ENCODE results near the gene ATP5MC3.

DNA sequence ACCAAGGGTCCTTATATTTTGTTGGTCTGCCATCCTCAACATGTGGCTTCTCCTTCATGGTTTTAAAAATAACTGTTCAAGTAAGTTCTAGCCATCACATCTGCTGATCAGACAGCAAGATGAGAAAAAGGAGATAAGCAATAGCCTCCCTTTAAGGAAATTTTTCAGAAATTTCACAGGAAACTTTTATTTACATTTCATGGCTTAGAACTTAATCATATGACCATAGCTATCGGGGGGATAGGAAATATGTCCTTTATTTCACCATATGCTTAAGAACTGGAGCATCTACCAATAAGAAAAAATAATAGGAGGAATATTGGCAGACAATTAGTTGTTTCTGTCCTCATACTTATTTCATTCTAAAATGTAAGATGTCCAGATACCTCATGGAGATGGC, 29.7 kb downstream of the ATP5MC3 start:
- TF ChIP-seq, protein P1, sequence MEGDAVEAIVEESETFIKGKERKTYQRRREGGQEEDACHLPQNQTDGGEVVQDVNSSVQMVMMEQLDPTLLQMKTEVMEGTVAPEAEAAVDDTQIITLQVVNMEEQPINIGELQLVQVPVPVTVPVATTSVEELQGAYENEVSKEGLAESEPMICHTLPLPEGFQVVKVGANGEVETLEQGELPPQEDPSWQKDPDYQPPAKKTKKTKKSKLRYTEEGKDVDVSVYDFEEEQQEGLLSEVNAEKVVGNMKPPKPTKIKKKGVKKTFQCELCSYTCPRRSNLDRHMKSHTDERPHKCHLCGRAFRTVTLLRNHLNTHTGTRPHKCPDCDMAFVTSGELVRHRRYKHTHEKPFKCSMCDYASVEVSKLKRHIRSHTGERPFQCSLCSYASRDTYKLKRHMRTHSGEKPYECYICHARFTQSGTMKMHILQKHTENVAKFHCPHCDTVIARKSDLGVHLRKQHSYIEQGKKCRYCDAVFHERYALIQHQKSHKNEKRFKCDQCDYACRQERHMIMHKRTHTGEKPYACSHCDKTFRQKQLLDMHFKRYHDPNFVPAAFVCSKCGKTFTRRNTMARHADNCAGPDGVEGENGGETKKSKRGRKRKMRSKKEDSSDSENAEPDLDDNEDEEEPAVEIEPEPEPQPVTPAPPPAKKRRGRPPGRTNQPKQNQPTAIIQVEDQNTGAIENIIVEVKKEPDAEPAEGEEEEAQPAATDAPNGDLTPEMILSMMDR (IDR thresholded peaks at IDR 0.05; ENCODE audit: poor library complexity): no peak
- no peak for TF ChIP-seq EZH2phosphoT487 (IDR thresholded peaks at IDR 0.05; ENCODE audit: low read depth, severe bottlenecking, unreplicated experiment)
